ENCODE results near the gene PIGQ. TPM values are rescaled to one million over a fixed set of nuclear protein-coding genes. Genes with fewer than 3 reads are reported as not detected.

Gene PIGQ
- total and polyA plus RNA-seq, 2 of the 13 experiments (the other 11 are each of a cell fraction or from before 2014, with no cell fraction given), result 7.7 to 19.7 TPM

DNA sequence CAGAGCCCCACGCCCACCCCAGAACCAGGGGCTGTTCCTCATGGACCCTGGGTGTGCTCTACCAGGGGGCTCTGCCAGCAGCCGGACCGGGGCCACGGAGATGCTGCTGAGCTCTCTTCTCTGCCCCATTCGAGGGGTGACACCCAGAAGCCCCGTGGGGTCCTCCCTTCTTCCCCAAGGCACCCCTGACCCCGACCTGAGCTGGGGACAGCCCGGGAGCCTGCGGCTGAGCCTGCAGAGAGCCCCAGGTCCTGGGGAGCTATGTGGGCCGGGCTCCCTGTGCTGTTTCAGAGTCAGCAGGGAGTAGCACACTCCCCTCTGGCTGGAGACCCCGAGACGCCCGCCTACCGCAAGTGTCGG, 10.8 kb upstream of the PIGQ start:
- DNase-seq (ENCODE audit: low spot score) (no peak), FAIRE-seq (no peak), ATAC-seq (peak; percentile 23)
- Histone ChIP-seq H3K27ac (ENCODE audit: extremely low read length, insufficient read depth, low read length) (peak overlapping the region; percentile 24), H3K4me1 (ENCODE audit: insufficient read depth, low read length) (peaks cover 72% of the 10 kb centered on the region), H3K36me3 (replicated peaks in 1 of 2; ENCODE audit: control insufficient read depth in 1 of 2, insufficient read depth in 2 of 2, low read length in 2 of 2) (no peaks in the 10 kb centered on the region), H3K4me2 (ENCODE audit: low read depth, low read length) (peak overlapping the region; percentile 85), H4K20me1 (ENCODE audit: insufficient read depth, low read length) (no peaks in the 10 kb centered on the region), H3K9ac (ENCODE audit: insufficient read depth, low read depth, low read length) (peak overlapping the region; percentile 49; the same call in 1 of the 2 replicates), H3K27me3 (ENCODE audit: control insufficient read depth in 1 of 2, insufficient read depth in 2 of 2, low read length in 2 of 2) (peaks cover 13 to 45% of the 10 kb centered on the region in 2 experiments), H3K79me2 (ENCODE audit: insufficient read depth, low read length) (no peaks in the 10 kb centered on the region), H3K4me3 (replicated peaks in 1 of 3; ENCODE audit: insufficient read depth in 1 of 3, low read depth in 2 of 3, low read length in 3 of 3) (peak overlapping the region; percentile 5 to 67 (median 25); a peak in 5 of 6 replicates), H2AFZ (ENCODE audit: low read length) (no peak overlapping the region), H3K9me3 (ENCODE audit: low read length) (no peaks in the 10 kb centered on the region)
- POLR2A ChIA-PET, result interaction anchor here (1.0 to 2.3 kb wide), 8 partner anchors 8 to 59 kb away, joined by 3 to 17 read pairs (median 4); partner anchors contain the start of gene NHLRC4
- in situ Hi-C loops (cut with HindIII; ENCODE audit: extremely low pct_ligation_motif_present, low pct_unique_long_range_greater_than_20kb), result no loop called here
- intact Hi-C loops (cut with micrococcal nuclease; ENCODE audit: unreplicated experiment), result no loop called here
- WGBS (ENCODE audit: low lambda C conversion rate), result no CpG with 5 or more reads among the region's 15 CpGs
- no TSS peak for BruUV-seq (replicated peaks)
- CTCF ChIA-PET (ENCODE audit: low intra/inter-chr PET ratio, low total read pairs), result no interaction called here
- TF ChIP-seq SRSF1 (optimal IDR thresholded peaks at IDR 0.05; ENCODE audit: low read depth, low read length) (peak; percentile 52), TCF7L2 (IDR thresholded peaks at IDR 0.05; ENCODE audit: low read depth, low read length) (no peak), ZNF781 (CRISPR knock-in tag; IDR thresholded peaks at IDR 0.05; ENCODE audit: borderline replicate concordance, not compliant biosample characterization) (no peak), IKZF4 (CRISPR knock-in tag; IDR thresholded peaks at IDR 0.05; ENCODE audit: borderline replicate concordance, low read depth, not compliant biosample characterization) (no peak), TMF1 (CRISPR knock-in tag; IDR thresholded peaks at IDR 0.05; ENCODE audit: low read depth) (0 out of 2 replicates have a peak, but pooled peaks have one; percentile 12), ZKSCAN5 (CRISPR knock-in tag; IDR thresholded peaks at IDR 0.05) (0 out of 2 replicates have a peak, but pooled peaks have one; percentile 2), MTA1 (CRISPR knock-in tag; IDR thresholded peaks at IDR 0.05; ENCODE audit: borderline replicate concordance) (peak; percentile 3; the same call in 1 of the 2 replicates)
- TF ChIP-seq, protein P1, sequence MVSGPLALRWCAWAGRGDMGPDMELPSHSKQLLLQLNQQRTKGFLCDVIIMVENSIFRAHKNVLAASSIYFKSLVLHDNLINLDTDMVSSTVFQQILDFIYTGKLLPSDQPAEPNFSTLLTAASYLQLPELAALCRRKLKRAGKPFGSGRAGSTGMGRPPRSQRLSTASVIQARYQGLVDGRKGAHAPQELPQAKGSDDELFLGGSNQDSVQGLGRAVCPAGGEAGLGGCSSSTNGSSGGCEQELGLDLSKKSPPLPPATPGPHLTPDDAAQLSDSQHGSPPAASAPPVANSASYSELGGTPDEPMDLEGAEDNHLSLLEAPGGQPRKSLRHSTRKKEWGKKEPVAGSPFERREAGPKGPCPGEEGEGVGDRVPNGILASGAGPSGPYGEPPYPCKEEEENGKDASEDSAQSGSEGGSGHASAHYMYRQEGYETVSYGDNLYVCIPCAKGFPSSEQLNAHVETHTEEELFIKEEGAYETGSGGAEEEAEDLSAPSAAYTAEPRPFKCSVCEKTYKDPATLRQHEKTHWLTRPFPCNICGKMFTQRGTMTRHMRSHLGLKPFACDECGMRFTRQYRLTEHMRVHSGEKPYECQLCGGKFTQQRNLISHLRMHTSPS (CRISPR knock-in tag; IDR thresholded peaks at IDR 0.05; ENCODE audit: low read depth), result no peak; the same call in 1 of the 2 replicates
- TF ChIP-seq, protein P2, sequence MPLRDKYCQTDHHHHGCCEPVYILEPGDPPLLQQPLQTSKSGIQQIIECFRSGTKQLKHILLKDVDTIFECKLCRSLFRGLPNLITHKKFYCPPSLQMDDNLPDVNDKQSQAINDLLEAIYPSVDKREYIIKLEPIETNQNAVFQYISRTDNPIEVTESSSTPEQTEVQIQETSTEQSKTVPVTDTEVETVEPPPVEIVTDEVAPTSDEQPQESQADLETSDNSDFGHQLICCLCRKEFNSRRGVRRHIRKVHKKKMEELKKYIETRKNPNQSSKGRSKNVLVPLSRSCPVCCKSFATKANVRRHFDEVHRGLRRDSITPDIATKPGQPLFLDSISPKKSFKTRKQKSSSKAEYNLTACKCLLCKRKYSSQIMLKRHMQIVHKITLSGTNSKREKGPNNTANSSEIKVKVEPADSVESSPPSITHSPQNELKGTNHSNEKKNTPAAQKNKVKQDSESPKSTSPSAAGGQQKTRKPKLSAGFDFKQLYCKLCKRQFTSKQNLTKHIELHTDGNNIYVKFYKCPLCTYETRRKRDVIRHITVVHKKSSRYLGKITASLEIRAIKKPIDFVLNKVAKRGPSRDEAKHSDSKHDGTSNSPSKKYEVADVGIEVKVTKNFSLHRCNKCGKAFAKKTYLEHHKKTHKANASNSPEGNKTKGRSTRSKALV (CRISPR knock-in tag; IDR thresholded peaks at IDR 0.05), result 0 out of 2 replicates have a peak, but pooled peaks have one; percentile 19
- TF ChIP-seq, protein P3, sequence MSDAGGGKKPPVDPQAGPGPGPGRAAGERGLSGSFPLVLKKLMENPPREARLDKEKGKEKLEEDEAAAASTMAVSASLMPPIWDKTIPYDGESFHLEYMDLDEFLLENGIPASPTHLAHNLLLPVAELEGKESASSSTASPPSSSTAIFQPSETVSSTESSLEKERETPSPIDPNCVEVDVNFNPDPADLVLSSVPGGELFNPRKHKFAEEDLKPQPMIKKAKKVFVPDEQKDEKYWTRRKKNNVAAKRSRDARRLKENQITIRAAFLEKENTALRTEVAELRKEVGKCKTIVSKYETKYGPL (CRISPR knock-in tag; IDR thresholded peaks at IDR 0.05), result no peak
- TF ChIP-seq, protein P4, sequence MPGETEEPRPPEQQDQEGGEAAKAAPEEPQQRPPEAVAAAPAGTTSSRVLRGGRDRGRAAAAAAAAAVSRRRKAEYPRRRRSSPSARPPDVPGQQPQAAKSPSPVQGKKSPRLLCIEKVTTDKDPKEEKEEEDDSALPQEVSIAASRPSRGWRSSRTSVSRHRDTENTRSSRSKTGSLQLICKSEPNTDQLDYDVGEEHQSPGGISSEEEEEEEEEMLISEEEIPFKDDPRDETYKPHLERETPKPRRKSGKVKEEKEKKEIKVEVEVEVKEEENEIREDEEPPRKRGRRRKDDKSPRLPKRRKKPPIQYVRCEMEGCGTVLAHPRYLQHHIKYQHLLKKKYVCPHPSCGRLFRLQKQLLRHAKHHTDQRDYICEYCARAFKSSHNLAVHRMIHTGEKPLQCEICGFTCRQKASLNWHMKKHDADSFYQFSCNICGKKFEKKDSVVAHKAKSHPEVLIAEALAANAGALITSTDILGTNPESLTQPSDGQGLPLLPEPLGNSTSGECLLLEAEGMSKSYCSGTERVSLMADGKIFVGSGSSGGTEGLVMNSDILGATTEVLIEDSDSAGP (CRISPR knock-in tag; IDR thresholded peaks at IDR 0.05; ENCODE audit: borderline replicate concordance), result 0 out of 2 replicates have a peak, but pooled peaks have one; percentile 12
- TF ChIP-seq, protein P5, sequence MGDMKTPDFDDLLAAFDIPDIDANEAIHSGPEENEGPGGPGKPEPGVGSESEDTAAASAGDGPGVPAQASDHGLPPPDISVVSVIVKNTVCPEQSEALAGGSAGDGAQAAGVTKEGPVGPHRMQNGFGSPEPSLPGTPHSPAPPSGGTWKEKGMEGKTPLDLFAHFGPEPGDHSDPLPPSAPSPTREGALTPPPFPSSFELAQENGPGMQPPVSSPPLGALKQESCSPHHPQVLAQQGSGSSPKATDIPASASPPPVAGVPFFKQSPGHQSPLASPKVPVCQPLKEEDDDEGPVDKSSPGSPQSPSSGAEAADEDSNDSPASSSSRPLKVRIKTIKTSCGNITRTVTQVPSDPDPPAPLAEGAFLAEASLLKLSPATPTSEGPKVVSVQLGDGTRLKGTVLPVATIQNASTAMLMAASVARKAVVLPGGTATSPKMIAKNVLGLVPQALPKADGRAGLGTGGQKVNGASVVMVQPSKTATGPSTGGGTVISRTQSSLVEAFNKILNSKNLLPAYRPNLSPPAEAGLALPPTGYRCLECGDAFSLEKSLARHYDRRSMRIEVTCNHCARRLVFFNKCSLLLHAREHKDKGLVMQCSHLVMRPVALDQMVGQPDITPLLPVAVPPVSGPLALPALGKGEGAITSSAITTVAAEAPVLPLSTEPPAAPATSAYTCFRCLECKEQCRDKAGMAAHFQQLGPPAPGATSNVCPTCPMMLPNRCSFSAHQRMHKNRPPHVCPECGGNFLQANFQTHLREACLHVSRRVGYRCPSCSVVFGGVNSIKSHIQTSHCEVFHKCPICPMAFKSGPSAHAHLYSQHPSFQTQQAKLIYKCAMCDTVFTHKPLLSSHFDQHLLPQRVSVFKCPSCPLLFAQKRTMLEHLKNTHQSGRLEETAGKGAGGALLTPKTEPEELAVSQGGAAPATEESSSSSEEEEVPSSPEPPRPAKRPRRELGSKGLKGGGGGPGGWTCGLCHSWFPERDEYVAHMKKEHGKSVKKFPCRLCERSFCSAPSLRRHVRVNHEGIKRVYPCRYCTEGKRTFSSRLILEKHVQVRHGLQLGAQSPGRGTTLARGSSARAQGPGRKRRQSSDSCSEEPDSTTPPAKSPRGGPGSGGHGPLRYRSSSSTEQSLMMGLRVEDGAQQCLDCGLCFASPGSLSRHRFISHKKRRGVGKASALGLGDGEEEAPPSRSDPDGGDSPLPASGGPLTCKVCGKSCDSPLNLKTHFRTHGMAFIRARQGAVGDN (CRISPR knock-in tag; IDR thresholded peaks at IDR 0.05), result peak; percentile 2; the same call in 1 of the 2 replicates

All from HepG2 (cell line).